RCC 7860 (cell line): ENCODE measurements around the gene ADIRF.
"Not testable (repeated sequence)": the region's sequence is repeated elsewhere in the genome, so short reads cannot be mapped to it uniquely, and the experiment has no call there.

Source experiments
- DNase-seq: peaks from one replicate; pipeline ENCODE4 v3.0.0-alpha.2; 2015; ENCODE audit warnings: low spot score
- FAIRE-seq: peaks from 2 replicates; lab custom pipeline; 2012; peaks lifted over from hg19 to GRCh38; lab: Jason Lieb, UNC

Gene ADIRF

GRCh38 chr10:86968271-86968993 is at the start of gene ADIRF:
TSS of gene ADIRF (plus strand) at chr10:86968482. CDS start at chr10:86968545, 63 bp downstream.
- no peak for FAIRE-seq
- DNase-seq: no peak

GRCh38 chr10:86922553-86922961 is 45.7 kb upstream of the ADIRF start:
- DNase-seq: no peak
- FAIRE-seq: no peak

DNA sequence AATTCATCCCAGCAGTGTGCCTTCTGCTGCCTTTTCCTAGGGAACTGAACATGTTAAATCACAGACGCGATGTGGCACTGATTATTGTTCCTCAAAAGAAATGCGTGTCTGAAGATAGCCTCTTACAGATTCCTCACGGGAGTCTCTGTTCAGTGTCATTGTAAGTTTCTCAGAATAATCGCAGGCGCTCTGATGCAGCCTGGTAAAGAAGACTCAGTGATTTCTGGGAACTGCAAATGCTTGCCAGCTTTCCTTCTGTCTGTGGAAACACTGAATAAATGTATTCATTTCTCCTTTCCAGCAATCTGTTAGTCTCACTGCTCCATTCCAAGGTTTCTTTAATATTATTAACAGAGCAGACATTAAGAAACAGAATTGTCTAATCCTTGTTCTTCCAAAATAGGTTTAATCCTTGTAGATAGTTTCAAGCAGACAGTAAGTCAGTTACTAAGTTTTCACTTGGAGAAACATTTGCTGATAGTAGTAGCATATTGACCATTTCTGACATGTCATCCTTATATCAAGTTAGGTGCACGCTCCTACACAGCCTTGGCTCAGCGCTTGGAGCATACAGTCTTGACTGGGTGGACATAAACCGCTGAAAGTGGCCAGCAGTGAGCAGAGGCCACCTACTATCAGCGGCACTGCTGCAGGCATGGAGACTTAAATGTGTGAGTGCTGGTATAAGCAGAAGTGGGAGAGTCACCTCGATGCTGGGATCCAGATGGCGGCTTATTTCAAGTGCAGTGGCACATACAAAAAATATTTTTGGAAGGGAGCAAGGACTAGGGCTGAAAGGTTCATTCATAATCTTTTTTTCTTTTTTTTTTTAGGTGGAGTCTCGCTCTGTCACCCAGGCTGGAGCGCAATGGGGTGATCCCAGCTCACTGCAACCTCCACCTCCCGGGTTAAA is 38.6 kb upstream of the ADIRF start:
- no peak for FAIRE-seq
- no peak for DNase-seq

DNA sequence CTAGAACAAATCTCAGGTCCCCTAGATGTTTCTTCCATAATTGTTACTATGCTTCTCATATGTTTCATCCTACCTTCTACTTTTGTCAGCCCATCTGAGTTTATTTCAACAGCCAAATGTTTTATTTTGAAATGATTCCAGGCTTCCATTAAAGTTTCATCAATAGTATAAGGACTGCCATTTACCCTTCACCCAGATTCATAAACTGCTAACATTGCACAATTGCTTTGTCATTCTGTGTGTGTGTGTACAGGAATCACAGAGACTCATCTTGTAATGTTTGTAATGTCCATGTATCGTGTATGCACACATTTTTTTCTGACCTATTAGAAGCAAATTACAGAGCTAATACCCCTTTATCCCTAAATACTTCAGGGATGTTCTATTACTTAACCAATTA is 36.4 kb upstream of the ADIRF start:
- no peak for DNase-seq
- no peak for FAIRE-seq

GRCh38 chr10:86932674-86933073 is 35.6 kb upstream of the ADIRF start:
- DNase-seq (no peak), FAIRE-seq (no peak)

DNA sequence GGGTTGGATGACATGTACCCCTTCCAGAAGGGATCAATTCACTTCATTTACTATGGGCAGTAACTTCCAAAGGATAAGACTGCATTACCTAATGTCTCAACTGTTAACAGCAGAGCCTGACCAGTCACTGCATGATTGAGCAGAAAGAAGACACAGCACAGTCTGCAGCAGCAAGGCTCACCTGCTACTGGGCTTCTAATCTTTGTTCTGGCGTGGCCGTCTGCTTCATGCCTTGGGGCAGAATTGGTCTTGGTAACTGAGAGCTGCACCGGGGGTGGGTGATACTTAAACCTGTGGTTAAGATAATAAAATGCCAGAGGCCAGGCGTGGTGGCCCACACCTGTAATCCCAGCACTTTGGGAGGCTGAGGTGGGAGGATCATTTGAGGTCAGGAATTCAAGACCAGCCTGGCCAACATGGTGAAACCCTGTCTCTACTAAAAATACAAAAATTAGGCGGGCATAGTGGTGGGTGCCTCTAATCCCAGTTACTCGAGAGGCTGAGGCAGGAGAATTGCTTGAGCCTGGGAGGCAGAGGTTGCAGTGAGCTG is 34.0 kb upstream of the ADIRF start:
- FAIRE-seq, DNase-seq: not testable (repeated sequence)

GRCh38 chr10:86936661-86937501 is 31.4 kb upstream of the ADIRF start:
- FAIRE-seq (no peak), DNase-seq (no peak)

DNA sequence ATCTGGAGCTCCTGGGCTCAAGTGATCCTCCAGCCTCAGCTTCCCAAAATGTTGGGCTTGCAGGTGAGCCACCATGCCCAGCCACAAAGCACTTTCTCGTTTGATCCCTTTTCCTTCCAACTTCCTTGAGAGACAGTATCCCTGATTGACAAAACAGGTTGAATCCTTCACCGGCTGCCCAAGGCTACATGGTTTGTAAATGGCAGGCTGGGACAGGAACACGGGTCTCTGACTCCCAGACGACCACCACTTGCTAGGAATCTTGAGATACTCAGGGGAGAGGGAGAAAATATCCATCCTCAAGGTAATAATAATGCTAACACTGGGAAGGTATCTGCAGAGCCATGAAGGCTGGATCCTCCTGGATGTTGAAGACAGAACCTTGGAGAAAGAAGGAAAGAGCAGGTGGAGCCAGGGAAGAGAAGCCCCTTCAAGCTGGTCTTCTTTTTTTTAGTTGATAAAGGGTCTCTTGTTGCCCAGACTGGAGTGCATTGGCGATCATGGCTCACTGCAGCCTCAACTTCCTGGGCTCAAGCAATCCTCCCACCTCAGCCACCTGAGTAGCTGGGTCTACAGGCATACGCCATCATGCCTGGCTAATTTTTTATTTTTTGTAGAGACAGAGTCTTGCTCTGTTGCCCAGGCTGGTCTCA is 30.7 kb upstream of the ADIRF start:
- FAIRE-seq (no peak), DNase-seq (no peak)

- no peak for FAIRE-seq
- no peak for DNase-seq
These were observed 30.0 kb upstream of the ADIRF start for GRCh38 chr10:86938260-86938659.

DNA sequence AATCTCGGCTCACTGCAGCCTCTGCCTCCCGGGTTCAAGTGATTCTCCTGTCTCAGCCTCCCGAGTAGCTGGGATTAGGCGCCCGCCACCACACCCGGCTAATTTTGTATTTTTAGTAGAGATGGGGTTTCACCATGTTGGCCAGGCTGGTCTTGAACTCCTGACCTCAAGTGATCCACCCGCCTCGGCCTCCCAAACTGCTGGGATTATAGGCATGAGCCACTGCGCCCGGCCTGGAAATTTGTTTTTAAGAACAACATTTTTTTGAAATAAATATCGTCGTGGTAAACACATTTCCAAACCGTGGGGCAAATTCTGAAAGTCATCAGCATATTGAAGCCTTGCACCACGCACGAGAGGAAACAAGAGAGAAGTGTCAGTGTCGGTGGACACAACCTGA is 28.2 kb upstream of the ADIRF start:
- not testable (repeated sequence) for DNase-seq, FAIRE-seq

GRCh38 chr10:86940677-86941076 is 27.6 kb upstream of the ADIRF start:
- DNase-seq (no peak), FAIRE-seq (no peak)

DNA sequence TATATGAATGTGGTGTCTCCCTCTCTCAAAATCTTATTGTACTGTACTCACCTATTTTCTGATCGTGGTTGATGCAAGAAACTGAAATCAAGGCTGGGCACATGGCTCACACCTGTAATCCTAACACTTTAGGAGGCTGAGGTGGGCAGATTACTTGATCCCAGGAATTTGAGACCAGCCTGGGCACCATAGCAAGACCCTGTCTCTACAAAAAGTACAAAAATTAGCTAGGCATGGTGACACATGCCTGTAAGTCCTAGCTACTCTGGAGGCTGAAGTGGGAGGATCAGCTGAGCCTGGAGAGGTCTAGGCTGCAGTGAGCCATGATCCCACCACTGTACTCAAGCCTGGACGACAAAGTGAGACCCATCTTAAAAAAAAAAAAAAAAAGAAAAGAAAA is 26.9 kb upstream of the ADIRF start:
- no peak for DNase-seq

DNA sequence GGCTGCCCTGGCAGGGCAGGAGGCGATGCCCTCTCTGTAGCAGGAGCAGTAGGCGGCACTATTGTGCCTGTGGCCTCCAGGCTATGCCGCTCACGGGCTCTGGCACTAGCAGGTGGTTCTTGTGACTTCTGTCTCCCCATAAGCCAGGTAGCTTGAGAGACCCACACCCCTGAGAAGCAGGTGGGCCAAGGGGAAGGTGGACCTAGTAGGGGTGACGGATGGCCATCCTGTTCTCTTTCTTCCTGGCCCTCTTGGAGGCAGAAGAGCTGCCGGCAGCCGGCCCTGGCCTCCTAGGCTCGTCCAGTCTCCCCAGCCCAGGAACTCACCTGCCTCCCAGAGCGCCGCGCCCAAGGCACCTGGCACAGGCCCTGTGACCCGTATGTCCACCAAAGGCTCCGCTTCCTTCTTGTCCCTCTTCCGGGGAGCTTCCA is 26.3 kb upstream of the ADIRF start:
- FAIRE-seq: no peak
- no peak for DNase-seq

More for the DNA sequence above, 26.9 kb upstream of the ADIRF start:
- FAIRE-seq: no peak

DNA sequence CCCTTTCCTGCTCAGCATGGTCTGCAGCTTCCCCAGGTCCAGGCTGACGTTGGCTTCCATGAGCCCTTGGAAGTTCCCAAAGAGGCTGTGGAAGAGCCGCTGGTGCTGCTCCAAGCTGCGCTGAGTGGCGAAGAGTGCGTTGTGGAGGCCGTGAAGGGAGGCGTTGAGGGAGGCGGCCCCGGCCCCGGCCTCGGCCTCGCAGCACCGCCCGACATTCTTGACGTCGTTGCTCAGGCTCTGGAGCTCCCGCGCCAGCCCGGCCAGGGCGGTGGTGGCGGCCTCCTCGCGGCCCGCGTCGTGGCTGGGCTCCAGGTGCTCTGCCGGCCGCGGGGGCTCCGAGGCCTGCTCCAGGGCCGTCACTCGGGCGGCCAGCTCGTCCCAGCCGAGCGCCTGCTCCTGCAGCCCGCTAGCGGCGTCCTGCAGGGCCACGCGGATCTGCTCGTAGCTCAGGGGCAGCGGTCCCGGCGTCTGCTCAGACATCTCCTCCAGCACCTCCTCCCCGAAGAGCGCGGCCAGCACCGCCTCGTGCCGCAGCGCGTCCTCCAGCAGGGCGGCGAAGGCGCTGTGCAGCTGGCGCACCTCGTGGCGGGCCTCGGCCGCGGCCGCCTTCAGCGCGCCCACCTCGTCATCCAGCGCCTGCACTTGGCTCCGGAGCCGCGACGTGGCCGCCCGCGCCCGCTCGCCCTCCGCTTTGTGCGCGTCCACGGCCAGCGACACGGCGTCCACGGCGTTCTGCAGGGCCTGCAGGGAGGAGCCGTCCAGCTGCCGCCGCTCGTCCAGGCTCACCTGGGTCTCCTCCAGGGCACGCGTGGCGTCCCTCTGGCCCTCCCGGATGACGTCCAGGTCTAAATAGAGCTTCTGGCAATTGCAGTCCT is 25.6 kb upstream of the ADIRF start:
- FAIRE-seq (no peak), DNase-seq (no peak)

- FAIRE-seq: no peak
- no peak for DNase-seq
These were observed 24.8 kb upstream of the ADIRF start for GRCh38 chr10:86943316-86944030.

GRCh38 chr10:86944031-86944419 is 24.3 kb upstream of the ADIRF start:
- DNase-seq (no peak), FAIRE-seq (no peak)

DNA sequence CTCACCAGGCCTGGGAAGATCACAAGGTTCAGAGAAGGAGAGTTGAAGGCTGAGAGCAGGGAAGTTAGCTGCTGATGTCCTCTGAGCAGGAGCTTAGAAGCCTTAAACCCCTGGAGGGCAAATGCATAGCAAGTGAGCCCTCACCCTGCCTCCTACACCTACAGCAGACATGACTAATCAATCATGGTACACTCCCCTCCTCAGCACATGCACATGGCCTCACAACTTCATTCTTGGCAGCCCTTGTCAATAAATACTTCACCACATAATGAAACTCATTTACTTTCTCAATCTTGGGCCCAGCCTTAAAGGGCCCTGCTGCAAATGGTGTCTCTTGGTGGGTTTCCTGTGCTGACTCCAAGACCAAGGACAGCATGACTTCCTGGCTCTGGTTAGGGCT is 23.8 kb upstream of the ADIRF start:
- DNase-seq: no peak
- FAIRE-seq: no peak

GRCh38 chr10:86944907-86945306 is 23.4 kb upstream of the ADIRF start:
- FAIRE-seq (no peak), DNase-seq (no peak)
